GM23248 (cell line): Measurements from ENCODE around the gene PAQR7. TPM values are rescaled to one million over a fixed set of nuclear protein-coding genes. Genes with fewer than 3 reads are reported as not detected.

Experiments used
- DNase-seq: peaks from one replicate; pipeline ENCODE4 v3.0.0-alpha.2; 2015
- H2AFZ ChIP-seq: fragments of 200-600 bp; sonication (generic); 2 replicates; pipeline ENCODE4 v1.6.1; 2016; ENCODE audit warnings: antibody characterized with exemption
- H3F3A ChIP-seq: fragments of 200-600 bp; sonication (generic); 2 replicates; pipeline ENCODE4 v1.6.1; 2016; ENCODE audit warnings: mild to moderate bottlenecking, antibody characterized with exemption, mixed run types; ENCODE audit not compliant: insufficient read depth
- H3K27ac ChIP-seq: fragments of 200-600 bp; sonication (generic); 2 replicates; pipeline ENCODE4 v1.5.1; 2016; ENCODE audit warnings: mild to moderate bottlenecking
- H3K27me3 ChIP-seq: fragments of 200-600 bp; sonication (generic); replicated peaks from 2 replicates; pipeline ENCODE4 v1.6.1; 2016; ENCODE audit warnings: mild to moderate bottlenecking; ENCODE audit not compliant: insufficient read depth
- H3K36me3 ChIP-seq: fragments of 200-600 bp; sonication (generic); 2 replicates; pipeline ENCODE4 v1.6.1; 2016; ENCODE audit warnings: low read depth, mild to moderate bottlenecking
- H3K4me1 ChIP-seq: fragments of 200-600 bp; sonication (generic); 2 replicates; pipeline ENCODE4 v1.6.1; 2016; ENCODE audit warnings: mild to moderate bottlenecking; ENCODE audit not compliant: insufficient read depth
- H3K4me2 ChIP-seq: fragments of 200-600 bp; sonication (generic); one replicate; pipeline ENCODE4 v1.6.1; 2016; ENCODE audit warnings: mild to moderate bottlenecking; ENCODE audit not compliant: unreplicated experiment
- H3K4me3 ChIP-seq: fragments of 200-600 bp; sonication (generic); 2 replicates; pipeline ENCODE4 v1.5.1; 2016; ENCODE audit warnings: mild to moderate bottlenecking
- H3K79me2 ChIP-seq: fragments of 200-600 bp; sonication (generic); 2 replicates; pipeline ENCODE4 v1.6.1; 2016; ENCODE audit warnings: mild to moderate bottlenecking; ENCODE audit not compliant: insufficient read depth
- H3K9ac ChIP-seq: fragments of 200-600 bp; sonication (generic); 2 replicates; pipeline ENCODE4 v1.6.1; 2016; ENCODE audit warnings: mild to moderate bottlenecking
- H3K9me2 ChIP-seq: fragments of 200-600 bp; sonication (generic); 2 replicates; pipeline ENCODE4 v1.6.1; 2016; ENCODE audit warnings: mixed run types, mild to moderate bottlenecking, moderate library complexity; ENCODE audit not compliant: insufficient read depth
- H3K9me3 ChIP-seq: fragments of 200-600 bp; sonication (generic); one replicate; pipeline ENCODE4 v1.6.1; 2017; ENCODE audit warnings: low read depth
- H4K20me1 ChIP-seq: fragments of 200-600 bp; sonication (generic); 2 replicates; pipeline ENCODE4 v1.6.0; 2016; ENCODE audit not compliant: insufficient read depth
- EZH2 ChIP-seq: fragments of 200-600 bp; sonication (generic); IDR thresholded peaks from 2 replicates; pipeline ENCODE4 v1.6.1; 2018; ENCODE audit warnings: antibody characterized with exemption, mild to moderate bottlenecking; ENCODE audit not compliant: insufficient read depth, poor library complexity, severe bottlenecking
- EZH2phosphoT487 ChIP-seq: fragments of 200-600 bp; sonication (generic); IDR thresholded peaks from 2 replicates; pipeline ENCODE4 v1.6.1; 2018; ENCODE audit warnings: antibody characterized with exemption, moderate library complexity, mild to moderate bottlenecking, low read depth; ENCODE audit not compliant: insufficient read depth
- WGBS, 2 experiments: methylation state at CpG; one replicate each; pipeline ENCODE4 v1.1.6; 2015 to 2017; ENCODE audit warnings: low lambda C conversion rate in 2 of 2, low coverage in 1 of 2; ENCODE audit errors: missing lambda C conversion rate in 2 of 2; 5-methylcytosine and 5-hydroxymethylcytosine counted together
- in situ Hi-C: fragments of 300-500 bp; cut with MboI; formaldehyde crosslinking; loops from 2 replicates; pipeline ENCODE4 v1.15.0; 2020
- polyA plus RNA-seq: library from polyadenylated mRNA; unstranded; fragments of >200 nt; fragmentation: Nextera tagmentation; extraction: Ambion mirVana; gene quantifications from 2 replicates; pipeline ENCODE4 v1.2.1, GENCODE V29; 2016
- total RNA-seq: library from RNA; depleted of rRNA; stranded (reverse); fragments of >200 nt; shearing (Covaris generic); gene quantifications from 2 replicates; pipeline ENCODE4 v1.2.3, GENCODE V29; 2014; rRNA removed

The PAQR7 gene, protein sequence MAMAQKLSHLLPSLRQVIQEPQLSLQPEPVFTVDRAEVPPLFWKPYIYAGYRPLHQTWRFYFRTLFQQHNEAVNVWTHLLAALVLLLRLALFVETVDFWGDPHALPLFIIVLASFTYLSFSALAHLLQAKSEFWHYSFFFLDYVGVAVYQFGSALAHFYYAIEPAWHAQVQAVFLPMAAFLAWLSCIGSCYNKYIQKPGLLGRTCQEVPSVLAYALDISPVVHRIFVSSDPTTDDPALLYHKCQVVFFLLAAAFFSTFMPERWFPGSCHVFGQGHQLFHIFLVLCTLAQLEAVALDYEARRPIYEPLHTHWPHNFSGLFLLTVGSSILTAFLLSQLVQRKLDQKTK
- total RNA-seq (18.6 and 20.6 TPM in 2 replicates), polyA plus RNA-seq (12.7 and 12.9 TPM in 2 replicates)

DNA sequence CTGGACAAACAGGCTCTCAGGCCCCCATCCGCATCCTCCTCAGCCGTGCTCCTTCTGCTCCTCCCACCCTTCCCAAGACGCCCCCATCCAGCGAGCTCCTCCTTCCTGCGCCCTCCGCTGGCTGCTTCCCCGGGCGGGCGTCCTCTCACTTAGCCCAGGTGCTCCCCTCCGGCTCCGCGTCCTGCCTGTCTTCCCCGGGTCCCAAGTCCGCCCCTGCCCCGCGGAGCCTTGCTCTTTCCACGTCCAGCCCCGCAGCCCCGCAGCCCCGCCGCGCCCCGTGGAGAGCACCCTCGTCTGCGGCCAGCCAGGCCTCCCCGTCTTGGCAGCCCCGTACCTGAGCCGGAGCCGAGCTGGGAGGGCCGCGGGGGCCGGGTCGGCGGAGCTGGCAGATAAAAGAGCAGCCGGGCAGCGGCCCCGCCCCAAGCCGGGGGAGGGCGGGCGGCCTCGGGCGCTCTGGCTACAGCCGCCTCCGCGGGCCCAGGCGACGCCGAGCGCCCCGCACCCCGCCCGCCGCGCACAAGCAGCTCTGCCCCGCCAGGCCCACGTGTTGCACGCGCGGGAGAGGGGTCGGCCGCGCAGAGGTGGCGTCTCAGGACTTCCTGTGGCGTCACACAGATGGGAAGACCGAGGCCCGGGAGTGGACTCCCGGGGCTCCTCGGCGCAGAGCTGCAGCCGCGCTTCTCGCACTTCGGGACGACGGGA lies at the start of gene PAQR7:
TSS of gene PAQR7 (minus strand) at position 555 of the 702 bp plus-strand sequence. CDS start 11,869 bp downstream, outside the sequence.
- TF ChIP-seq EZH2phosphoT487 = no peak
- no peak for TF ChIP-seq EZH2
- Histone ChIP-seq H3K27ac (peak within 1 kb of the TSS; percentile 41), H3K4me2 (peak within 1 kb of the TSS; percentile 72), H3K4me3 (peak within 1 kb of the TSS; percentile 78), H2AFZ (peak within 1 kb of the TSS; percentile 79), H3F3A (peaks cover 9% of the 10 kb centered on the region), H4K20me1 (no peaks in the 10 kb centered on the region), H3K27me3 (no peaks in the 10 kb centered on the region), H3K9me2 (no peaks in the 10 kb centered on the region), H3K79me2 (peaks cover 37% of the 10 kb centered on the region), H3K36me3 (no peaks in the 10 kb centered on the region), H3K9me3 (no peaks in the 10 kb centered on the region), H3K9ac (peak within 1 kb of the TSS; percentile 83), H3K4me1 (peaks cover 4% of the 10 kb centered on the region; the same call in 1 of the 2 replicates)
- in situ Hi-C loops = no loop called here
- peak; percentile 86 for DNase-seq
- 1 to 2% methylated on average over 34 to 58 of the region's 75 CpGs for WGBS, 2 experiments

DNA sequence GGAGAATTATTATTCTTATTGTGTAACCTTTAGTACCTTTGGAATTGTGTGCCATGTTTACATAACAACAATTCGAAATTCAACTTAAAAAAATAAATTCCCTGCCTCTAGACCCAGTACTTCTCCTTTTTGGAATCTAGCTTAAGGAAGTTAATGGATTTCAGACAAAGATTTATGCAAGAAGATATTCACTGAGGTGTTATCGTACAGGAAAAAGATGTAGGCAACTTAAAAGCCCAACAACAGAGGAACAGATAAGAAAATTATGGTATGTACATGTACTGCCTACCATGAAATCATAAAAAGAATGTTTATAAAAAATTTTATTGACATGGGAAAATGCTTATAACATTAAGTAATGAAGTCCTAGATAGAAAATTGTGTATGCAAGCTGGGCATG lies 48.9 kb upstream of the PAQR7 start:
- H3K27ac ChIP-seq = no peak overlapping the region
- no peaks in the 10 kb centered on the region for H3K79me2 ChIP-seq
- peaks cover 16% of the 10 kb centered on the region; the same call in 1 of the 2 replicates for H3F3A ChIP-seq
- no peak overlapping the region for H3K4me3 ChIP-seq
- DNase-seq = no peak
- no peak overlapping the region for H3K9ac ChIP-seq
- H3K4me1 ChIP-seq = no peaks in the 10 kb centered on the region
- TF ChIP-seq EZH2phosphoT487 (no peak), EZH2 (no peak)
- H4K20me1 ChIP-seq = no peaks in the 10 kb centered on the region
- no peak overlapping the region for H3K4me2 ChIP-seq
- in situ Hi-C loops = no loop called here
- no peaks in the 10 kb centered on the region for H3K27me3 ChIP-seq
- H3K9me2 ChIP-seq = no peaks in the 10 kb centered on the region
- H3K9me3 ChIP-seq = no peaks in the 10 kb centered on the region
- H3K36me3 ChIP-seq = no peaks in the 10 kb centered on the region
- 88 to 92% methylated on average over 2 of the region's 2 CpGs for WGBS, 2 experiments
- H2AFZ ChIP-seq = no peak overlapping the region

DNA sequence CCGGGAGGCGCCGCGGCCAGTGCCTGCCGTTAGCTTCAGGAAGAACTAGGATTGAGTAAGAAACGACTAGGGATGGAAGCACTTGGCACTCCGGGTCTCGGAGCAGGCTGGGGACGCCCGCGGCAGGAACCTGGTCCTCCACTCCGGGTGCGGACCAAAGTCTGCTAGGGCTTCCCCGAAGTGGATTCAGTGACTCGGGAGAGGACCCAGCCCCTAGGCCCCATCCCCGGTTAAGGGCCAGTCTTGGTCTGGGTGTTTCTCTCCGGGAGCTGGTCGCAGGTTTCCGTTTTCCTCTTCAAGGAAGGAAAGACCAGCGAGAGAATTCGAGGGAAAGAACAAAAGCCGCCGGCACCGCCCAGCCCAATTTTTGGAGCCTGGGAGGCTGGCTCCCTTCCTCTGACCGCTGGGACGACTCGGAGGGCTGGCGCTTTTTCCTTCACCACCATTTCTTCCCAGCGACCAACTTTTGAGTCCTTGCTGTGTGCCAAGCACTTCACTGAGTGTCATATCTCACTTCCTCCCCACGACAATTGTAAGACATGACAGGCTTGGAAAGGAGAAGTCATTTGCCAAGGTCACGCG lies 47.6 kb upstream of the PAQR7 start:
- in situ Hi-C loops = no loop called here
- DNase-seq = peak; percentile 63
- no peaks in the 10 kb centered on the region for H4K20me1 ChIP-seq
- H3K4me1 ChIP-seq = no peaks in the 10 kb centered on the region
- H3K27ac ChIP-seq = 0 out of 2 replicates have a peak overlapping the region, but pooled peaks have one; percentile 4
- peak overlapping the region; percentile 97 for H2AFZ ChIP-seq
- no peaks in the 10 kb centered on the region for H3K9me2 ChIP-seq
- peaks cover 16% of the 10 kb centered on the region; the same call in 1 of the 2 replicates for H3F3A ChIP-seq
- H3K9ac ChIP-seq = peak overlapping the region; percentile 68
- H3K36me3 ChIP-seq = no peaks in the 10 kb centered on the region
- peak overlapping the region; percentile 92 for H3K4me2 ChIP-seq
- no peaks in the 10 kb centered on the region for H3K27me3 ChIP-seq
- TF ChIP-seq EZH2 (no peak), EZH2phosphoT487 (no peak)
- H3K9me3 ChIP-seq = no peaks in the 10 kb centered on the region
- WGBS, 2 experiments = 1% methylated on average over 29 to 32 of the region's 32 CpGs
- H3K4me3 ChIP-seq = peak overlapping the region; percentile 77
- H3K79me2 ChIP-seq = no peaks in the 10 kb centered on the region
